ENCODE results near the gene ANGPTL7. TPM values are rescaled to one million over a fixed set of nuclear protein-coding genes. Genes with fewer than 3 reads are reported as not detected.
"Not testable (repeated sequence)": the region's sequence is repeated elsewhere in the genome, so short reads cannot be mapped to it uniquely, and the experiment has no call there.

ANGPTL7 gene
- total RNA-seq, 3 donors from 2014 or later (not counting 1 experiment from before 2014, with no cell fraction given) = not detected

DNA sequence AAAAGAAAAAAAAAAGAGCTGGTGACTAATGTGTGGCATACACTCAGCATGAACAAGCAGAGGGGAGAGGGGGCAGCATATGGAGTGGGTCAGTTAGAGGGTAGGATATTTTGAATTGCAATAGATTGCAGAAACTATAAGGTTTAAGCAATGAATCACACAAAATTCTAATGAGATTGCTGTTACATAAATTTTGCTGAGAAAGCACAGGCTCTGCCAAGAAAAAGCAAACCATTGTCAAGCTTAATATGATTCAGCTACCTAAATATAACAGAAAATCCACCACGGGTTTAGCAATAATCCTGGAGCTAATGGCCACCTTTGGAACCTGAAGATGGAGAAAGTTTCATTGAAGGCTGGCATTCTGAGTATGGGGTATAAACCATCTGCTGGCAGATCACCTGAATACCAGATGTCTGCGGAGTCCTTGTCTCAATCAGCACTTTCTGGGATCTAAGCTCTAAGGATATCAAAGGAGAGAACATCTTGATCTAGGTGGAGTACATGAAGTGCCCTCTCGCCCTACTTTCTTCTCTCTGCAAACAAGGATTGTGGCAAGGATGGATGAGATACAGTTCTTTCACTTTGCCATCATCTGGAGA lies 30.3 kb upstream of the ANGPTL7 start:
- WGBS (ENCODE audit: insufficient coverage) = 100% methylated on average over 3 of the region's 3 CpGs
- Histone ChIP-seq H3K36me3 (ENCODE audit: control insufficient read depth, insufficient read depth, low read length) (peaks cover 24% of the 10 kb centered on the region), H3K4me1 (ENCODE audit: control insufficient read depth, insufficient read depth, low read length) (no peaks in the 10 kb centered on the region), H3K27me3 (ENCODE audit: control insufficient read depth, insufficient read depth, low read length) (no peaks in the 10 kb centered on the region), H3K9me3 (ENCODE audit: control insufficient read depth, insufficient read depth, low read length) (no peaks in the 10 kb centered on the region), H3K4me3 (ENCODE audit: low read length) (no peak overlapping the region), H3K27ac (ENCODE audit: low read length) (no peak overlapping the region)
- ATAC-seq (no peak), DNase-seq (no peak)
- Mint-ChIP-seq H3K9me3 (no peaks in the 10 kb centered on the region), H3K27ac (peak overlapping the region; percentile 2 to 30), H3K36me3 (peaks cover 14% of the 10 kb centered on the region), H3K27me3 (ENCODE audit: low read depth in 2 of 2) (no peaks in the 10 kb centered on the region), H3K4me3 (no peak overlapping the region), H3K4me1 (peaks cover 0 to 10% of the 10 kb centered on the region in 2 donors)
- intact Hi-C loops (cut with micrococcal nuclease) = no loop called here
- TF ChIP-seq, protein P1, sequence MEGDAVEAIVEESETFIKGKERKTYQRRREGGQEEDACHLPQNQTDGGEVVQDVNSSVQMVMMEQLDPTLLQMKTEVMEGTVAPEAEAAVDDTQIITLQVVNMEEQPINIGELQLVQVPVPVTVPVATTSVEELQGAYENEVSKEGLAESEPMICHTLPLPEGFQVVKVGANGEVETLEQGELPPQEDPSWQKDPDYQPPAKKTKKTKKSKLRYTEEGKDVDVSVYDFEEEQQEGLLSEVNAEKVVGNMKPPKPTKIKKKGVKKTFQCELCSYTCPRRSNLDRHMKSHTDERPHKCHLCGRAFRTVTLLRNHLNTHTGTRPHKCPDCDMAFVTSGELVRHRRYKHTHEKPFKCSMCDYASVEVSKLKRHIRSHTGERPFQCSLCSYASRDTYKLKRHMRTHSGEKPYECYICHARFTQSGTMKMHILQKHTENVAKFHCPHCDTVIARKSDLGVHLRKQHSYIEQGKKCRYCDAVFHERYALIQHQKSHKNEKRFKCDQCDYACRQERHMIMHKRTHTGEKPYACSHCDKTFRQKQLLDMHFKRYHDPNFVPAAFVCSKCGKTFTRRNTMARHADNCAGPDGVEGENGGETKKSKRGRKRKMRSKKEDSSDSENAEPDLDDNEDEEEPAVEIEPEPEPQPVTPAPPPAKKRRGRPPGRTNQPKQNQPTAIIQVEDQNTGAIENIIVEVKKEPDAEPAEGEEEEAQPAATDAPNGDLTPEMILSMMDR (IDR thresholded peaks at IDR 0.05) = no peak

DNA sequence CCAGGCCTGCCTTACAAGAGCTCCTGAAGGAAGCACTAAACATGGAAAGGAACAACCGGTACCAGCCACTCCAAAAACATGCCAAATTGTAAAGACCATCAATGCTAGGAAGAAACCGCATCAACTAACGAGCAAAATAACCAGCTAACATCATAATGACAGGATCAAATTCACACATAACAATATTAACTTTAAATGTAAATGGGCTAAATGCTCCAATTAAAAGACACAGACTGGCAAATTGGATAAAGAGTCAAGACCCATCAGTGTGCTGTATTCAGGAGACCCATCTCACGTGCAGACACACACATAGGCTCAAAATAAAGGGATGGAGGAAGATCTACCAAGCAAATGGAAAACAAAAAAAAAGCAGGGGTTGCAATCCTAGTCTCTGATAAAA lies 26.4 kb upstream of the ANGPTL7 start:
- H3K9me3 Mint-ChIP-seq; H3K27ac ChIP-seq (ENCODE audit: low read length); H3K27me3 Mint-ChIP-seq (ENCODE audit: low read depth in 2 of 2); H3K36me3 Mint-ChIP-seq; H3K4me1 ChIP-seq (ENCODE audit: control insufficient read depth, insufficient read depth, low read length); H3K4me3 ChIP-seq (ENCODE audit: low read length); DNase-seq; ATAC-seq; H3K9me3 ChIP-seq (ENCODE audit: control insufficient read depth, insufficient read depth, low read length); H3K4me3 Mint-ChIP-seq; H3K4me1 Mint-ChIP-seq; H3K27me3 ChIP-seq (ENCODE audit: control insufficient read depth, insufficient read depth, low read length); H3K36me3 ChIP-seq (ENCODE audit: control insufficient read depth, insufficient read depth, low read length); intact Hi-C loops (cut with micrococcal nuclease); H3K27ac Mint-ChIP-seq: not testable (repeated sequence)
- WGBS (ENCODE audit: insufficient coverage) = no CpG with 5 or more reads among the region's 4 CpGs

GRCh38 chr1:11166744-11167143 lies 22.4 kb upstream of the ANGPTL7 start:
- H3K9me3 Mint-ChIP-seq; H3K4me1 Mint-ChIP-seq; H3K4me3 Mint-ChIP-seq; ATAC-seq; H3K27me3 ChIP-seq (ENCODE audit: control insufficient read depth, insufficient read depth, low read length); intact Hi-C loops (cut with micrococcal nuclease); H3K4me3 ChIP-seq (ENCODE audit: low read length); H3K9me3 ChIP-seq (ENCODE audit: control insufficient read depth, insufficient read depth, low read length); H3K36me3 ChIP-seq (ENCODE audit: control insufficient read depth, insufficient read depth, low read length); H3K4me1 ChIP-seq (ENCODE audit: control insufficient read depth, insufficient read depth, low read length); H3K27ac Mint-ChIP-seq; DNase-seq; H3K27ac ChIP-seq (ENCODE audit: low read length); H3K27me3 Mint-ChIP-seq (ENCODE audit: low read depth in 2 of 2); H3K36me3 Mint-ChIP-seq: not testable (repeated sequence)
- WGBS (ENCODE audit: insufficient coverage) = 98% methylated on average over 3 of the region's 5 CpGs

GRCh38 chr1:11168731-11169130 lies 20.4 kb upstream of the ANGPTL7 start:
- Mint-ChIP-seq H3K27ac (no peak overlapping the region), H3K36me3 (no peaks in the 10 kb centered on the region), H3K9me3 (no peaks in the 10 kb centered on the region), H3K4me1 (peaks cover 1 to 7% of the 10 kb centered on the region in 2 donors), H3K27me3 (ENCODE audit: low read depth in 2 of 2) (no peaks in the 10 kb centered on the region), H3K4me3 (no peak overlapping the region)
- TF ChIP-seq, protein P1 (IDR thresholded peaks at IDR 0.05) = no peak
- no peaks in the 10 kb centered on the region for H3K36me3 ChIP-seq (ENCODE audit: control insufficient read depth, insufficient read depth, low read length)
- DNase-seq = no peak
- H3K4me3 ChIP-seq (ENCODE audit: low read length) = no peak overlapping the region
- intact Hi-C loops (cut with micrococcal nuclease) = no loop called here
- ATAC-seq = no peak
- H3K27ac ChIP-seq (ENCODE audit: low read length) = no peak overlapping the region
- H3K4me1 ChIP-seq (ENCODE audit: control insufficient read depth, insufficient read depth, low read length) = no peaks in the 10 kb centered on the region
- no peaks in the 10 kb centered on the region for H3K27me3 ChIP-seq (ENCODE audit: control insufficient read depth, insufficient read depth, low read length)
- WGBS (ENCODE audit: insufficient coverage) = 88% methylated on average over 1 of the region's 1 CpG
- no peaks in the 10 kb centered on the region for H3K9me3 ChIP-seq (ENCODE audit: control insufficient read depth, insufficient read depth, low read length)

Measured in natural killer cell (primary cell).